Measurements from ENCODE around the gene TFDP2. TPM values are rescaled to one million over a fixed set of nuclear protein-coding genes. Genes with fewer than 3 reads are reported as not detected.

The TFDP2 gene
- total and polyA plus RNA-seq, 10 of the 15 experiments (the other 5 are each of a cell fraction or from before 2014, with no cell fraction given): 28.3 to 100 (median 49.7) TPM

DNA sequence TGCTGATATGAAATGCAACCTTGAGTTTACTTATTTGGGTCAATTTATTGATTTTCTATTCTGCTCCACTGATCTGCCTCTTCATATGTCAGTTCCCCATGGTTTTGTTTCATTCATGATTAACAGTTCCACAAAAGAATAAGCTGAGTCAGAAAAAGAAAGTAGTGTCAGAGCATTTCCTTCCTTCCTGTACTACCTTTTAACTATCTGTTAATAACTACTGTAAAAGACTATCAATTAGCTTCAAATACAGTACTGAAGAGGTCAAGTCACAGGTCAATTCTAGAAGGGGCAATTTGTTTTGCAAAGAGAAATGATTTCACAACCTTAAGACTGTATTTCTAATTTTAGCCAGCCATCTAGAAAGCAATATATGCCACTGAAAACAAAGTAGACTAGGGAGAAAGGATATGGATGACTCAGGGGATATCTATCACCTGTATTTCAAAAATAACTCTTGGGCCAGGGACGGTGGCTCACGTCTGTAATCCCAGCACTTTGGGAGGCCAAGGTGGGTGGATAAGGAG is 129.5 kb downstream of the TFDP2 start (continued):
- TF ChIP-seq GATAD2B (conservative IDR thresholded peaks at IDR 0.05; ENCODE audit: low read depth) (no peak), BHLHE40 (IDR thresholded peaks at IDR 0.05; ENCODE audit: borderline replicate concordance in 1 of 2, low read depth in 2 of 2, low read length in 1 of 2) (no peak), FOXM1 (IDR thresholded peaks at IDR 0.05; ENCODE audit: low read depth, low read length) (no peak; the same call in 1 of the 2 replicates), EED (IDR thresholded peaks at IDR 0.05; ENCODE audit: low read depth) (no peak), SUPT20H (IDR thresholded peaks at IDR 0.05; ENCODE audit: borderline replicate concordance, control insufficient read depth, low read depth, low read length) (no peak), ZNF622 (IDR thresholded peaks at IDR 0.05) (no peak), SIX5 (IDR thresholded peaks at IDR 0.05; ENCODE audit: low read depth, low read length, severe bottlenecking) (no peak), NFIC (IDR thresholded peaks at IDR 0.05; ENCODE audit: low read depth, low read length) (peak; percentile 66; the same call in 1 of the 2 replicates), PML (IDR thresholded peaks at IDR 0.05; ENCODE audit: low read length) (no peak), SREBF2 (IDR thresholded peaks at IDR 0.05; ENCODE audit: low read length) (no peak), CREM (IDR thresholded peaks at IDR 0.05; ENCODE audit: low read depth) (no peak), MTA2 (IDR thresholded peaks at IDR 0.05; ENCODE audit: low read depth) (peak; percentile 67), EP300 (IDR thresholded peaks at IDR 0.05; ENCODE audit: borderline replicate concordance in 1 of 2, control insufficient read depth in 1 of 2, low read depth in 2 of 2, low read length in 2 of 2) (peak in 1 of 2 experiments; percentile 49; a peak in 2 of 4 replicates), IRF4 (IDR thresholded peaks at IDR 0.05; ENCODE audit: low read depth, low read length) (no peak)
- TF ChIP-seq, protein P1, sequence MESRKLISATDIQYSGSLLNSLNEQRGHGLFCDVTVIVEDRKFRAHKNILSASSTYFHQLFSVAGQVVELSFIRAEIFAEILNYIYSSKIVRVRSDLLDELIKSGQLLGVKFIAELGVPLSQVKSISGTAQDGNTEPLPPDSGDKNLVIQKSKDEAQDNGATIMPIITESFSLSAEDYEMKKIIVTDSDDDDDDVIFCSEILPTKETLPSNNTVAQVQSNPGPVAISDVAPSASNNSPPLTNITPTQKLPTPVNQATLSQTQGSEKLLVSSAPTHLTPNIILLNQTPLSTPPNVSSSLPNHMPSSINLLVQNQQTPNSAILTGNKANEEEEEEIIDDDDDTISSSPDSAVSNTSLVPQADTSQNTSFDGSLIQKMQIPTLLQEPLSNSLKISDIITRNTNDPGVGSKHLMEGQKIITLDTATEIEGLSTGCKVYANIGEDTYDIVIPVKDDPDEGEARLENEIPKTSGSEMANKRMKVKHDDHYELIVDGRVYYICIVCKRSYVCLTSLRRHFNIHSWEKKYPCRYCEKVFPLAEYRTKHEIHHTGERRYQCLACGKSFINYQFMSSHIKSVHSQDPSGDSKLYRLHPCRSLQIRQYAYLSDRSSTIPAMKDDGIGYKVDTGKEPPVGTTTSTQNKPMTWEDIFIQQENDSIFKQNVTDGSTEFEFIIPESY (IDR thresholded peaks at IDR 0.05): no peak
- TF ChIP-seq, protein P2, sequence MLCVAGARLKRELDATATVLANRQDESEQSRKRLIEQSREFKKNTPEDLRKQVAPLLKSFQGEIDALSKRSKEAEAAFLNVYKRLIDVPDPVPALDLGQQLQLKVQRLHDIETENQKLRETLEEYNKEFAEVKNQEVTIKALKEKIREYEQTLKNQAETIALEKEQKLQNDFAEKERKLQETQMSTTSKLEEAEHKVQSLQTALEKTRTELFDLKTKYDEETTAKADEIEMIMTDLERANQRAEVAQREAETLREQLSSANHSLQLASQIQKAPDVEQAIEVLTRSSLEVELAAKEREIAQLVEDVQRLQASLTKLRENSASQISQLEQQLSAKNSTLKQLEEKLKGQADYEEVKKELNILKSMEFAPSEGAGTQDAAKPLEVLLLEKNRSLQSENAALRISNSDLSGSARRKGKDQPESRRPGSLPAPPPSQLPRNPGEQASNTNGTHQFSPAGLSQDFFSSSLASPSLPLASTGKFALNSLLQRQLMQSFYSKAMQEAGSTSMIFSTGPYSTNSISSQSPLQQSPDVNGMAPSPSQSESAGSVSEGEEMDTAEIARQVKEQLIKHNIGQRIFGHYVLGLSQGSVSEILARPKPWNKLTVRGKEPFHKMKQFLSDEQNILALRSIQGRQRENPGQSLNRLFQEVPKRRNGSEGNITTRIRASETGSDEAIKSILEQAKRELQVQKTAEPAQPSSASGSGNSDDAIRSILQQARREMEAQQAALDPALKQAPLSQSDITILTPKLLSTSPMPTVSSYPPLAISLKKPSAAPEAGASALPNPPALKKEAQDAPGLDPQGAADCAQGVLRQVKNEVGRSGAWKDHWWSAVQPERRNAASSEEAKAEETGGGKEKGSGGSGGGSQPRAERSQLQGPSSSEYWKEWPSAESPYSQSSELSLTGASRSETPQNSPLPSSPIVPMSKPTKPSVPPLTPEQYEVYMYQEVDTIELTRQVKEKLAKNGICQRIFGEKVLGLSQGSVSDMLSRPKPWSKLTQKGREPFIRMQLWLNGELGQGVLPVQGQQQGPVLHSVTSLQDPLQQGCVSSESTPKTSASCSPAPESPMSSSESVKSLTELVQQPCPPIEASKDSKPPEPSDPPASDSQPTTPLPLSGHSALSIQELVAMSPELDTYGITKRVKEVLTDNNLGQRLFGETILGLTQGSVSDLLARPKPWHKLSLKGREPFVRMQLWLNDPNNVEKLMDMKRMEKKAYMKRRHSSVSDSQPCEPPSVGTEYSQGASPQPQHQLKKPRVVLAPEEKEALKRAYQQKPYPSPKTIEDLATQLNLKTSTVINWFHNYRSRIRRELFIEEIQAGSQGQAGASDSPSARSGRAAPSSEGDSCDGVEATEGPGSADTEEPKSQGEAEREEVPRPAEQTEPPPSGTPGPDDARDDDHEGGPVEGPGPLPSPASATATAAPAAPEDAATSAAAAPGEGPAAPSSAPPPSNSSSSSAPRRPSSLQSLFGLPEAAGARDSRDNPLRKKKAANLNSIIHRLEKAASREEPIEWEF (IDR thresholded peaks at IDR 0.05; ENCODE audit: insufficient replicate concordance, low read depth, low read length): peak; percentile 92
- TF ChIP-seq, protein P3, sequence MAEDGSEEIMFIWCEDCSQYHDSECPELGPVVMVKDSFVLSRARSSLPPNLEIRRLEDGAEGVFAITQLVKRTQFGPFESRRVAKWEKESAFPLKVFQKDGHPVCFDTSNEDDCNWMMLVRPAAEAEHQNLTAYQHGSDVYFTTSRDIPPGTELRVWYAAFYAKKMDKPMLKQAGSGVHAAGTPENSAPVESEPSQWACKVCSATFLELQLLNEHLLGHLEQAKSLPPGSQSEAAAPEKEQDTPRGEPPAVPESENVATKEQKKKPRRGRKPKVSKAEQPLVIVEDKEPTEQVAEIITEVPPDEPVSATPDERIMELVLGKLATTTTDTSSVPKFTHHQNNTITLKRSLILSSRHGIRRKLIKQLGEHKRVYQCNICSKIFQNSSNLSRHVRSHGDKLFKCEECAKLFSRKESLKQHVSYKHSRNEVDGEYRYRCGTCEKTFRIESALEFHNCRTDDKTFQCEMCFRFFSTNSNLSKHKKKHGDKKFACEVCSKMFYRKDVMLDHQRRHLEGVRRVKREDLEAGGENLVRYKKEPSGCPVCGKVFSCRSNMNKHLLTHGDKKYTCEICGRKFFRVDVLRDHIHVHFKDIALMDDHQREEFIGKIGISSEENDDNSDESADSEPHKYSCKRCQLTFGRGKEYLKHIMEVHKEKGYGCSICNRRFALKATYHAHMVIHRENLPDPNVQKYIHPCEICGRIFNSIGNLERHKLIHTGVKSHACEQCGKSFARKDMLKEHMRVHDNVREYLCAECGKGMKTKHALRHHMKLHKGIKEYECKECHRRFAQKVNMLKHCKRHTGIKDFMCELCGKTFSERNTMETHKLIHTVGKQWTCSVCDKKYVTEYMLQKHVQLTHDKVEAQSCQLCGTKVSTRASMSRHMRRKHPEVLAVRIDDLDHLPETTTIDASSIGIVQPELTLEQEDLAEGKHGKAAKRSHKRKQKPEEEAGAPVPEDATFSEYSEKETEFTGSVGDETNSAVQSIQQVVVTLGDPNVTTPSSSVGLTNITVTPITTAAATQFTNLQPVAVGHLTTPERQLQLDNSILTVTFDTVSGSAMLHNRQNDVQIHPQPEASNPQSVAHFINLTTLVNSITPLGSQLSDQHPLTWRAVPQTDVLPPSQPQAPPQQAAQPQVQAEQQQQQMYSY (CRISPR knock-in tag; IDR thresholded peaks at IDR 0.05): no peak
- TF ChIP-seq, protein P4, sequence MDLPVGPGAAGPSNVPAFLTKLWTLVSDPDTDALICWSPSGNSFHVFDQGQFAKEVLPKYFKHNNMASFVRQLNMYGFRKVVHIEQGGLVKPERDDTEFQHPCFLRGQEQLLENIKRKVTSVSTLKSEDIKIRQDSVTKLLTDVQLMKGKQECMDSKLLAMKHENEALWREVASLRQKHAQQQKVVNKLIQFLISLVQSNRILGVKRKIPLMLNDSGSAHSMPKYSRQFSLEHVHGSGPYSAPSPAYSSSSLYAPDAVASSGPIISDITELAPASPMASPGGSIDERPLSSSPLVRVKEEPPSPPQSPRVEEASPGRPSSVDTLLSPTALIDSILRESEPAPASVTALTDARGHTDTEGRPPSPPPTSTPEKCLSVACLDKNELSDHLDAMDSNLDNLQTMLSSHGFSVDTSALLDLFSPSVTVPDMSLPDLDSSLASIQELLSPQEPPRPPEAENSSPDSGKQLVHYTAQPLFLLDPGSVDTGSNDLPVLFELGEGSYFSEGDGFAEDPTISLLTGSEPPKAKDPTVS (IDR thresholded peaks at IDR 0.05; ENCODE audit: low read depth, low read length): no peak
